CD8-positive, alpha-beta memory T cell (primary cell): ENCODE data around the gene INHBA. TPM values are rescaled to one million over a fixed set of nuclear protein-coding genes. Genes with fewer than 3 reads are reported as not detected.

ENCODE experiments used
- CTCF ChIA-PET: fragments of 350-600 bp; sonication (Branson Sonifier 250); formaldehyde crosslinking; loops from one replicate; lab custom pipeline; 2021; ENCODE audit warnings: antibody characterized with exemption; lab: Charles Lee
- POLR2A ChIA-PET: fragments of 350-600 bp; sonication (Branson Sonifier 250); formaldehyde crosslinking; loops from one replicate; lab custom pipeline; 2021; ENCODE audit warnings: antibody characterized with exemption; lab: Charles Lee
- DNase-seq, 5 donors: peaks; one replicate each; pipeline versions ENCODE4 v3.0.0 to v3.0.0-alpha.2; 2020 to 2022; ENCODE audit warnings: mixed read lengths in 1 of 5
- H3K27ac ChIP-seq: one replicate; pipeline ENCODE4 v1.7.0; 2013; ENCODE audit warnings: low read depth, mild to moderate bottlenecking, low read length, moderate library complexity
- H3K27me3 ChIP-seq: 2 replicates; pipeline ENCODE4 v1.7.0; 2013; ENCODE audit warnings: low read length, mild to moderate bottlenecking; ENCODE audit not compliant: insufficient read depth, poor library complexity, severe bottlenecking
- H3K36me3 ChIP-seq: 2 replicates; pipeline ENCODE4 v1.7.0; 2013; ENCODE audit warnings: mild to moderate bottlenecking, low read length, moderate library complexity; ENCODE audit not compliant: insufficient read depth
- H3K4me1 ChIP-seq: 2 replicates; pipeline ENCODE4 v1.7.0; 2013; ENCODE audit warnings: mild to moderate bottlenecking, low read length, moderate library complexity; ENCODE audit not compliant: insufficient read depth
- H3K4me3 ChIP-seq: 2 replicates; pipeline ENCODE4 v1.7.0; 2013; ENCODE audit warnings: mild to moderate bottlenecking, low read length
- H3K9me3 ChIP-seq: 2 replicates; pipeline ENCODE4 v1.7.0; 2013; ENCODE audit warnings: mild to moderate bottlenecking, low read length
- H3K27ac Mint-ChIP-seq, 8 donors: one replicate each; pipeline ENCODE4 v1.8.0; 2020 to 2021; ENCODE audit warnings: mixed read lengths in 8 of 8, mild to moderate bottlenecking in 6 of 8, inconsistent platforms in 3 of 8, moderate library complexity in 3 of 8
- H3K27me3 Mint-ChIP-seq, 2 donors: one replicate each; pipeline ENCODE4 v1.8.0; 2020 to 2021; ENCODE audit warnings: mixed read lengths in 2 of 2, mild to moderate bottlenecking in 1 of 2, moderate library complexity in 1 of 2
- H3K36me3 Mint-ChIP-seq, 3 donors: one replicate each; pipeline ENCODE4 v1.8.0; 2020 to 2021; ENCODE audit warnings: mixed read lengths in 3 of 3, inconsistent platforms in 1 of 3, mild to moderate bottlenecking in 1 of 3
- H3K4me1 Mint-ChIP-seq, 3 donors: one replicate each; pipeline ENCODE4 v1.8.0; 2020 to 2021; ENCODE audit warnings: mixed read lengths in 3 of 3, inconsistent platforms in 1 of 3, mild to moderate bottlenecking in 1 of 3
- H3K4me3 Mint-ChIP-seq, 7 donors: one replicate each; pipeline ENCODE4 v1.8.0; 2020 to 2021; ENCODE audit warnings: mixed read lengths in 7 of 7, mild to moderate bottlenecking in 6 of 7, moderate library complexity in 4 of 7, inconsistent platforms in 2 of 7
- H3K9me3 Mint-ChIP-seq, 5 donors: one replicate each; pipeline ENCODE4 v1.8.0; 2020 to 2022; ENCODE audit warnings: mixed read lengths in 5 of 5, mild to moderate bottlenecking in 3 of 5, moderate library complexity in 2 of 5, inconsistent platforms in 1 of 5
- polyA plus RNA-seq: library from polyadenylated mRNA; unstranded; fragments of 300-500 nt; fragmentation: Illumina TruSeq; gene quantifications from one replicate; pipeline ENCODE4 v1.2.3, GENCODE V29; 2021
- total RNA-seq, 2 experiments: library from RNA; stranded (reverse); gene quantifications; one replicate each; pipeline ENCODE4 v1.2.3, GENCODE V29; 2021

INHBA gene
- total and polyA plus RNA-seq, 3 experiments from 2014 or later, result not detected

DNA sequence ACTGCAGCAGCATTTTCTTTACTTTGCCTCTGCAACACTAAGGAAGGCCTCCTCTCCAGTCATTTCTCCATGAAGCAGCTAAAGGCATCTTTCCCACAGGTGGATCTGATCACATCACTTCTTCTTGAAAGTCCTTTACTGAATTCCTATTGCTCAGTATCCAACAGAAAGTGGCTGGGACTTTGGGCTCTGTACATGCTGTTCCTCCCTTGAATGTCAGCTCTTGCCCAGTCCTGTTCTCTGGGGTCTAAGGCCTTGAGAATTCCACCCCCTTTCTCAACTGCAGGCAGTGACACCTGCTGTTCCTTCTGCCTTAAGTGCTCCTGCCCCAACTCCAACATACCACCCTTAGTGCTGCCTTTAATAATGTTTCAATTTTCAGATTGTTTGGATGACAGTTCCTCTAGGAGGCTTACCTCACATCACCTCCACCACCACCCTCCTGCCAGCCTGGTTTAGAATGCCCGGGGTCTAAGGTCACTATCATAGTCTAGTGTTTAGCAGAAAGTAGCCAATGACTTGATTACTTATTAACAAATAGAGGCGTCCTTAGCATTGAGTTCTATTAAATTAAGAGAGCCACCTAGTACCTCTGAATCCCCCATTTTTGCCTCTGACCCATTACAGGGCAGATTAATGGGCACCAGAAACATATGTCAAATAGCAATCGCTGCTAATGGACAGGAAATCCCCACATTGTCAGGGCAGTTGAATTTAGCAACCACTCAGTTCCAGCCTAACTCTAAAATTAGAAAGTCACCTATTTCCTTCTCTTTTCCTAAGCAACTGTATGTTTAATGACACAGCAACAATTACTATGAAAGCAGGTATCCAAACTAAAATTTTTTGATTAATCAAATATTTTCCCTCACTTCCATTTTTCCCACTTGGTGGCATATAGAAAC, 11.4 kb downstream of the INHBA start:
- CTCF ChIA-PET, result no interaction called here
- Mint-ChIP-seq H3K27me3 (peaks cover 7 to 8% of the 10 kb centered on the region in 2 donors), H3K27ac (no peak overlapping the region), H3K36me3 (no peaks in the 10 kb centered on the region), H3K4me1 (no peaks in the 10 kb centered on the region), H3K9me3 (peaks cover 0 to 9% (median 2%) of the 10 kb centered on the region in 5 donors), H3K4me3 (no peak overlapping the region)
- no peak for DNase-seq
- no peaks in the 10 kb centered on the region for H3K36me3 ChIP-seq
- no peaks in the 10 kb centered on the region for H3K9me3 ChIP-seq
- no peaks in the 10 kb centered on the region for H3K4me1 ChIP-seq
- POLR2A ChIA-PET, result no interaction called here
- H3K27me3 ChIP-seq, result no peaks in the 10 kb centered on the region
- no peak overlapping the region for H3K4me3 ChIP-seq
- H3K27ac ChIP-seq, result no peak overlapping the region

GRCh38 chr7:41689815-41690214, 13.1 kb downstream of the INHBA start:
- Histone ChIP-seq H3K9me3 (no peaks in the 10 kb centered on the region), H3K27ac (no peak overlapping the region), H3K4me3 (no peak overlapping the region), H3K27me3 (no peaks in the 10 kb centered on the region), H3K4me1 (no peaks in the 10 kb centered on the region), H3K36me3 (no peaks in the 10 kb centered on the region)
- Mint-ChIP-seq H3K4me1 (no peaks in the 10 kb centered on the region), H3K27me3 (peaks cover 0 to 7% of the 10 kb centered on the region in 2 donors), H3K36me3 (no peaks in the 10 kb centered on the region), H3K4me3 (no peak overlapping the region), H3K27ac (no peak overlapping the region), H3K9me3 (peaks cover 0 to 9% (median 0%) of the 10 kb centered on the region in 5 donors)
- ChIA-PET CTCF (no interaction called here), POLR2A (no interaction called here)
- no peak for DNase-seq

DNA sequence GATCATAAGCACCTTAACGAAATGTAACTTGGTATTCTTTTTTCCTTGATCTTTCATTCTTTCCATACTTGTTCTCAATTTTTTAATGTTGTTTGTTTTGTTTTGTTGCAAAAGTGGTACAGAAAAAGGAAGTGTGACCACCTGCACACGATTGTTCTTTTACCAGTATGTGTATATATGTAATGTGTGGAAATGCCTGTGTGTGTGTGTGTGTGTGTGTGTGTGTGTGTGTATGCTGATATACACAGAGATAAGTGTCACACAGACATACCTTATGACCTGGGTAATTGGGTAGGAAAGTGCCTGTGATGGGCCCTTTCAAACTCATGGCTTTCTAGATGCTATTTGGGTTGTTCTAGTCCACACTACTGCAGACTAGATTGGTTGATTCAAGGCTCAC, 14.0 kb downstream of the INHBA start:
- no peak overlapping the region for H3K27ac Mint-ChIP-seq
- no peak overlapping the region for H3K4me3 Mint-ChIP-seq
- H3K4me3 ChIP-seq, result no peak overlapping the region
- H3K27me3 Mint-ChIP-seq, result peaks cover 0 to 7% of the 10 kb centered on the region in 2 donors
- no peaks in the 10 kb centered on the region for H3K4me1 Mint-ChIP-seq
- POLR2A ChIA-PET, result no interaction called here
- H3K27ac ChIP-seq, result no peak overlapping the region
- H3K9me3 Mint-ChIP-seq, result peaks cover 0 to 7% (median 0%) of the 10 kb centered on the region in 5 donors
- H3K36me3 Mint-ChIP-seq, result no peaks in the 10 kb centered on the region
- H3K27me3 ChIP-seq, result no peaks in the 10 kb centered on the region
- CTCF ChIA-PET, result no interaction called here
- no peak for DNase-seq
- H3K4me1 ChIP-seq, result no peaks in the 10 kb centered on the region
- H3K36me3 ChIP-seq, result no peaks in the 10 kb centered on the region
- no peaks in the 10 kb centered on the region for H3K9me3 ChIP-seq

GRCh38 chr7:41688012-41688625, 14.8 kb downstream of the INHBA start:
- Histone ChIP-seq H3K27me3 (no peaks in the 10 kb centered on the region), H3K4me3 (no peak overlapping the region), H3K9me3 (no peaks in the 10 kb centered on the region), H3K27ac (no peak overlapping the region), H3K36me3 (no peaks in the 10 kb centered on the region), H3K4me1 (no peaks in the 10 kb centered on the region)
- no peak overlapping the region for H3K27ac Mint-ChIP-seq
- no peaks in the 10 kb centered on the region for H3K4me1 Mint-ChIP-seq
- DNase-seq, result no peak
- peaks cover 0 to 7% (median 0%) of the 10 kb centered on the region in 5 donors for H3K9me3 Mint-ChIP-seq
- ChIA-PET CTCF (no interaction called here), POLR2A (no interaction called here)
- no peak overlapping the region for H3K4me3 Mint-ChIP-seq
- H3K27me3 Mint-ChIP-seq, result peaks cover 0 to 6% of the 10 kb centered on the region in 2 donors
- no peaks in the 10 kb centered on the region for H3K36me3 Mint-ChIP-seq

- Mint-ChIP-seq H3K9me3 (peaks cover 0 to 7% (median 0%) of the 10 kb centered on the region in 5 donors), H3K36me3 (no peaks in the 10 kb centered on the region), H3K4me1 (no peaks in the 10 kb centered on the region), H3K27ac (no peak overlapping the region), H3K27me3 (no peaks in the 10 kb centered on the region), H3K4me3 (no peak overlapping the region)
- CTCF ChIA-PET, result no interaction called here
- Histone ChIP-seq H3K27me3 (no peaks in the 10 kb centered on the region), H3K4me1 (no peaks in the 10 kb centered on the region), H3K27ac (no peak overlapping the region), H3K4me3 (no peak overlapping the region), H3K36me3 (no peaks in the 10 kb centered on the region), H3K9me3 (no peaks in the 10 kb centered on the region)
- no peak for DNase-seq
- POLR2A ChIA-PET, result no interaction called here
Measured at GRCh38 chr7:41685684-41686083, 17.2 kb downstream of the INHBA start.

DNA sequence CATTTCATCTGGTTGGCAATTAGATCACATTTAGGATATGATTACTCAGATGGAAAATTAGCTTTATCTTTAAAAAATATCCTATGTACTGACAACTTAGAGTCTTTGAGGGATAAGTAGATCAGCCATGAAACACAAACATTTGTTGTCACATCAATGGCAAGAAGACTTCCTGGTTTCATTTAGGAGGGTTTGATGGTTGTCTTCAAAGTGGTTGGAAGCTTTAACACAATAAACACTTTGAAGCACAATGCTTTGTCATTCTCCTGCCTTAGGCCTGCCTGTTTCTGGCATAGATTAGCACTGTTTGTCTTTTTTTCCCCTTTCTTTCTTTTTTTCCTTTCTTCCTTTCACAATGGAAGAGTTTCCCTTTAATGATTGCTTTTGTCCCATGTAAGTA, 20.5 kb downstream of the INHBA start:
- Mint-ChIP-seq H3K27ac (no peak overlapping the region), H3K4me1 (no peaks in the 10 kb centered on the region), H3K9me3 (peaks cover 0 to 6% (median 0%) of the 10 kb centered on the region in 5 donors), H3K27me3 (no peaks in the 10 kb centered on the region), H3K36me3 (no peaks in the 10 kb centered on the region), H3K4me3 (no peak overlapping the region)
- Histone ChIP-seq H3K27ac (no peak overlapping the region), H3K4me3 (no peak overlapping the region), H3K9me3 (no peaks in the 10 kb centered on the region), H3K36me3 (no peaks in the 10 kb centered on the region), H3K4me1 (no peaks in the 10 kb centered on the region), H3K27me3 (no peaks in the 10 kb centered on the region)
- no peak for DNase-seq
- ChIA-PET CTCF (no interaction called here), POLR2A (no interaction called here)

DNA sequence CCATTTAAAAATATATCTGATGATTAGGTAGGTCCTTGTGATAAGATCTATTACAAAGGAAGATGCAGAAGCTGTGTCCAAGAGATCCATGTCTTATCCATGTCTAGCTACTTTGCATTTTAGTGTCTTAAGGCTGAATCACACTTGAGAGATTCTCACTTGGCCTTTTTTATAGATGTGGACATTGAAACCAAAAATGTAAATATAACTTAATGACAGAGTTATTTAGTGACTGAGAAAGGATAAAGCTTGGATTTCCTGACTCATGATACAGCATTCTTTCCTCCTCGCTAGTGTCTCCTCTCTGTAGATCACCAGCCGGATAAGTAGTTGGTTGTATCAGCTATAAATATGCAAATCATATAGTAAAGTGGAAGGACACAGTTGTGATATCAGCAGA, 23.3 kb downstream of the INHBA start:
- no peak for DNase-seq
- ChIA-PET CTCF (no interaction called here), POLR2A (no interaction called here)
- Mint-ChIP-seq H3K27me3 (no peaks in the 10 kb centered on the region), H3K36me3 (no peaks in the 10 kb centered on the region), H3K4me1 (no peaks in the 10 kb centered on the region), H3K4me3 (no peak overlapping the region), H3K27ac (no peak overlapping the region), H3K9me3 (peaks cover 0 to 6% (median 0%) of the 10 kb centered on the region in 5 donors)
- no peaks in the 10 kb centered on the region for H3K9me3 ChIP-seq
- H3K36me3 ChIP-seq, result no peaks in the 10 kb centered on the region
- H3K4me1 ChIP-seq, result no peaks in the 10 kb centered on the region
- no peak overlapping the region for H3K4me3 ChIP-seq
- H3K27ac ChIP-seq, result no peak overlapping the region
- H3K27me3 ChIP-seq, result no peaks in the 10 kb centered on the region

DNA sequence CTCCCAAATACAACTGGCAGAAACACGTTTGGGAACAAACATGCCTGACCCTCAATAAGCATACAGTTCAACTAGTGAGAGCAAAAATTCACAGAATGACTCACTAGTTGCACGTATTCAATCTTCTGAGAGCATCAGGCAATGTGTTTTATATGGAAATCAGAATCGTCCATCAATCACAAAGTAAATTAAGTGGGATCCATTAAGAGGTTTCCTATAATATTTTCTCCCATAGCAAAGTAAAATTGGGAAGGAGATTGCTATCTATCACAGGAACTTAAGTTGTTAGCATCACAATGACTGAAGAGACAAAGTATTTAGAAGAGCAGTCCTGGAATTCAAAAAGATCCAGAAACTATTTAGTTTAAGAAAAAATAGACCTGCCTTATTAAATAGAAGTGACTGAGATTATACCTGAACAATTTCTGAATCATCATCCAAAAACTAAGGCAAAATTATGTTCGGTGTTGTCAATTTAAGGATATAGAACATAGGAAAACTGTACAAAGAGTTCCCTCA, 28.3 kb downstream of the INHBA start:
- Mint-ChIP-seq H3K9me3 (peaks cover 0 to 7% (median 5%) of the 10 kb centered on the region in 5 donors), H3K36me3 (no peaks in the 10 kb centered on the region), H3K4me3 (no peak overlapping the region), H3K27me3 (no peaks in the 10 kb centered on the region), H3K27ac (peak overlapping the region in 1 of 8 donors; percentile 15), H3K4me1 (no peaks in the 10 kb centered on the region)
- POLR2A ChIA-PET, result no interaction called here
- Histone ChIP-seq H3K36me3 (no peaks in the 10 kb centered on the region), H3K27me3 (no peaks in the 10 kb centered on the region), H3K4me1 (no peaks in the 10 kb centered on the region), H3K27ac (no peak overlapping the region), H3K9me3 (no peaks in the 10 kb centered on the region), H3K4me3 (no peak overlapping the region)
- no peak for DNase-seq
- CTCF ChIA-PET, result no interaction called here
